ENCODE data around the gene TFCP2L1. TPM values are rescaled to one million over a fixed set of nuclear protein-coding genes. Genes with fewer than 3 reads are reported as not detected.

TFCP2L1 gene
- total RNA-seq, 1 donor, result under 0.01 TPM

- DNase-seq (ENCODE audit: insufficient read length, low spot score, missing footprints), result no peak
- H3K27me3 ChIP-seq (ENCODE audit: insufficient read depth, low read length), result peaks cover 18% of the 10 kb centered on the region
- no peak overlapping the region for H3K4me2 ChIP-seq (ENCODE audit: insufficient read depth, low read length)
- no peak overlapping the region for H3K27ac ChIP-seq (ENCODE audit: low read depth, low read length)
- H3K4me3 ChIP-seq (ENCODE audit: insufficient read depth, low read length), result no peak overlapping the region
- no peaks in the 10 kb centered on the region for H3K36me3 ChIP-seq (ENCODE audit: insufficient read depth, low read length)
- no peaks in the 10 kb centered on the region for H3K79me2 ChIP-seq (ENCODE audit: insufficient read depth, low read length)
- H4K20me1 ChIP-seq (ENCODE audit: insufficient read depth, low read length), result no peaks in the 10 kb centered on the region
- H3K4me1 ChIP-seq (ENCODE audit: insufficient read depth, low read length), result no peaks in the 10 kb centered on the region
- no peaks in the 10 kb centered on the region for H3K9me3 ChIP-seq (ENCODE audit: low read depth, low read length)
- no peak overlapping the region for H2AFZ ChIP-seq (ENCODE audit: low read length)
- TF ChIP-seq, protein P1, sequence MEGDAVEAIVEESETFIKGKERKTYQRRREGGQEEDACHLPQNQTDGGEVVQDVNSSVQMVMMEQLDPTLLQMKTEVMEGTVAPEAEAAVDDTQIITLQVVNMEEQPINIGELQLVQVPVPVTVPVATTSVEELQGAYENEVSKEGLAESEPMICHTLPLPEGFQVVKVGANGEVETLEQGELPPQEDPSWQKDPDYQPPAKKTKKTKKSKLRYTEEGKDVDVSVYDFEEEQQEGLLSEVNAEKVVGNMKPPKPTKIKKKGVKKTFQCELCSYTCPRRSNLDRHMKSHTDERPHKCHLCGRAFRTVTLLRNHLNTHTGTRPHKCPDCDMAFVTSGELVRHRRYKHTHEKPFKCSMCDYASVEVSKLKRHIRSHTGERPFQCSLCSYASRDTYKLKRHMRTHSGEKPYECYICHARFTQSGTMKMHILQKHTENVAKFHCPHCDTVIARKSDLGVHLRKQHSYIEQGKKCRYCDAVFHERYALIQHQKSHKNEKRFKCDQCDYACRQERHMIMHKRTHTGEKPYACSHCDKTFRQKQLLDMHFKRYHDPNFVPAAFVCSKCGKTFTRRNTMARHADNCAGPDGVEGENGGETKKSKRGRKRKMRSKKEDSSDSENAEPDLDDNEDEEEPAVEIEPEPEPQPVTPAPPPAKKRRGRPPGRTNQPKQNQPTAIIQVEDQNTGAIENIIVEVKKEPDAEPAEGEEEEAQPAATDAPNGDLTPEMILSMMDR (IDR thresholded peaks at IDR 0.05; ENCODE audit: extremely low read depth, low read depth, low read length), result no peak
Observed at GRCh38 chr2:121218386-121218938, 66.5 kb downstream of the TFCP2L1 start.

DNA sequence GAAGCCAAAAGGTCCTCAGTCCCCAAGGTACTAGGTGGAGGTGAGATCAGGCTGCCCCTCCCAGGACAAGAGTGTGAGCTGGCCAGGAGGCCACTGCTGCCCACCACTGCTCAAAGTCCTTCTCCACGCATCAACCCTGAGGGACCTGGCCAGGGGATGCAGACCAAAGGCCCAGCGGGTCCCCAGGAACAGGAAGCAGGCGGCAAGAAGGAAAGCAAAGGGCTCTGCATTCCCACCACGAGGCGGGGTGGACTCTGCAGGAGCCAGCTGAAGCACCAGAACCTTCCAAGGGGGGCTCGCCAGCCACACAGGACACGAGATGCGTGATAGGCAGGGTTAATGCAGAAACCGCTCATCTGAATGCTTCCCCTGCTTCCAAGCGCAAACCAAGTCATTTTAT, 67.4 kb downstream of the TFCP2L1 start:
- Histone ChIP-seq H3K27me3 (ENCODE audit: insufficient read depth, low read length) (peaks cover 18% of the 10 kb centered on the region), H3K9me3 (ENCODE audit: low read depth, low read length) (no peaks in the 10 kb centered on the region), H3K4me3 (ENCODE audit: insufficient read depth, low read length) (no peak overlapping the region), H3K4me1 (ENCODE audit: insufficient read depth, low read length) (no peaks in the 10 kb centered on the region), H3K4me2 (ENCODE audit: insufficient read depth, low read length) (no peak overlapping the region), H3K36me3 (ENCODE audit: insufficient read depth, low read length) (no peaks in the 10 kb centered on the region), H3K27ac (ENCODE audit: low read depth, low read length) (no peak overlapping the region), H4K20me1 (ENCODE audit: insufficient read depth, low read length) (no peaks in the 10 kb centered on the region), H3K79me2 (ENCODE audit: insufficient read depth, low read length) (no peaks in the 10 kb centered on the region), H2AFZ (ENCODE audit: low read length) (no peak overlapping the region)
- DNase-seq (ENCODE audit: insufficient read length, low spot score, missing footprints), result no peak
- TF ChIP-seq, protein P1 (IDR thresholded peaks at IDR 0.05; ENCODE audit: extremely low read depth, low read depth, low read length), result no peak

GRCh38 chr2:121214296-121214695, 70.7 kb downstream of the TFCP2L1 start:
- Histone ChIP-seq H3K4me2 (ENCODE audit: insufficient read depth, low read length) (no peak overlapping the region), H3K27me3 (ENCODE audit: insufficient read depth, low read length) (peaks cover 11% of the 10 kb centered on the region), H3K4me3 (ENCODE audit: insufficient read depth, low read length) (no peak overlapping the region), H3K9me3 (ENCODE audit: low read depth, low read length) (no peaks in the 10 kb centered on the region), H3K79me2 (ENCODE audit: insufficient read depth, low read length) (no peaks in the 10 kb centered on the region), H2AFZ (ENCODE audit: low read length) (no peak overlapping the region), H3K4me1 (ENCODE audit: insufficient read depth, low read length) (no peaks in the 10 kb centered on the region), H4K20me1 (ENCODE audit: insufficient read depth, low read length) (no peaks in the 10 kb centered on the region), H3K36me3 (ENCODE audit: insufficient read depth, low read length) (no peaks in the 10 kb centered on the region), H3K27ac (ENCODE audit: low read depth, low read length) (no peak overlapping the region)
- DNase-seq (ENCODE audit: insufficient read length, low spot score, missing footprints), result no peak
- TF ChIP-seq, protein P1 (IDR thresholded peaks at IDR 0.05; ENCODE audit: extremely low read depth, low read depth, low read length), result no peak

DNA sequence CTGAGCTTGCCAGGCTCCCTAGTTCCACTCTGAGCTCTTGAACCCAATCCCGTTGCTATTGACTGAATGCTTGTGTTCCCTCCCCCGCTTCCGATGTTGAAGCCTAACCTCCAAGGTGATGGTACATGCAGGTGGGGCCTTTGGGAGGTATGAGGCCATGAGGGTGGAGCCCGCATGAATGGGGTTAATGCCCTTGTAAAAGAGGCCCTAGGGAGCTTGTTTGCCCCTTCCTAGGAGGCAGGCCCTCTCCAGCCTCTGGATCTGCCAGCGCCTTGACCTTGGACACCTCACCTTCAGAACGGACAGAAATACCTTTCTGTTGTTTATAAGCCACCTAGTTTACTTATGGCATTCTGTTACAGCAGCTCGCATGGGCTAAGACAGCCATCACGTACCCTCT, 71.6 kb downstream of the TFCP2L1 start:
- Histone ChIP-seq H3K4me1 (ENCODE audit: insufficient read depth, low read length) (no peaks in the 10 kb centered on the region), H3K9me3 (ENCODE audit: low read depth, low read length) (no peaks in the 10 kb centered on the region), H4K20me1 (ENCODE audit: insufficient read depth, low read length) (no peaks in the 10 kb centered on the region), H3K36me3 (ENCODE audit: insufficient read depth, low read length) (no peaks in the 10 kb centered on the region), H3K27me3 (ENCODE audit: insufficient read depth, low read length) (peaks cover 11% of the 10 kb centered on the region), H3K4me3 (ENCODE audit: insufficient read depth, low read length) (no peak overlapping the region), H3K4me2 (ENCODE audit: insufficient read depth, low read length) (no peak overlapping the region), H3K79me2 (ENCODE audit: insufficient read depth, low read length) (no peaks in the 10 kb centered on the region), H2AFZ (ENCODE audit: low read length) (no peak overlapping the region), H3K27ac (ENCODE audit: low read depth, low read length) (no peak overlapping the region)
- DNase-seq (ENCODE audit: insufficient read length, low spot score, missing footprints), result no peak
- TF ChIP-seq, protein P1 (IDR thresholded peaks at IDR 0.05; ENCODE audit: extremely low read depth, low read depth, low read length), result no peak
